Fibroblast of mammary gland (primary cell): ENCODE data around the gene GRB7.
"Not testable (repeated sequence)": the region's sequence is repeated elsewhere in the genome, so short reads cannot be mapped to it uniquely, and the experiment has no call there.

Experiments
- DNase-seq: peaks from one replicate; pipeline ENCODE4 v3.0.0-alpha.2; 2010; ENCODE audit warnings: low read depth
- H3K4me3 ChIP-seq: 2 replicates; pipeline ENCODE4 v1.5.1; 2011; ENCODE audit warnings: low read depth, mild to moderate bottlenecking, low read length, moderate library complexity; ENCODE audit not compliant: control insufficient read depth
- TF ChIP-seq, protein P1 (sequence below): conservative IDR thresholded peaks from 2 replicates; pipeline ENCODE4 v1.5.1; 2011; ENCODE audit warnings: low read depth, low read length, inconsistent platforms; ENCODE audit not compliant: control insufficient read depth, insufficient read depth

The GRB7 gene

DNA sequence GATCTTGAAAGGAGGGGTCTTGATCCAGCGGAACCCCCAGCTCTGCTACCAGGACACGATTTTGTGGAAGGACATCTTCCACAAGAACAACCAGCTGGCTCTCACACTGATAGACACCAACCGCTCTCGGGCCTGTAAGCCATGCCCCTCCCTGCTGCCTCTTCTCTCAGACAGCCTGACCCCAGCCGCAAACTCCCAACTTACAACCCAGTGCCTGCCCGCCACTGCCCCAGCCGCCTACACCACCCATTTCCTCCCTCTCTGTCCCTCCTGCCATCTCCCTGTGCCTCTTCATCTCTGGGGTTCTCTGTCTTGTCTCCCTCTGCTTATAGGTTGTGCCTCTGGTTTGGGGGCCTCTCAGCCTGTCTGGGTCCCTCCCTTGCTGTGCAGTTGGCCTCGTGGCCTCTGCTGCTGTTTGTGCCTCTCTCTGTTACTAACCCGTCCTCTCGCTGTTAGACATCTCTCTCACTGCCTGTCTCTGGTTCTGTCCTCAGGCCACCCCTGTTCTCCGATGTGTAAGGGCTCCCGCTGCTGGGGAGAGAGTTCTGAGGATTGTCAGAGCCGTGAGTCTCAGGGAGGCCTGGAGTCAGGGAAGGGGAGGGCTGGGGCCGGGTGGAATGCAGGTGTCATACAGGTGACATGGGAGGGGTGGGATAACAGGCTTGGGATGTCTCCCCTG lies 28.3 kb upstream of the GRB7 start:
- H3K4me3 ChIP-seq = no peak overlapping the region
- TF ChIP-seq, protein P1, sequence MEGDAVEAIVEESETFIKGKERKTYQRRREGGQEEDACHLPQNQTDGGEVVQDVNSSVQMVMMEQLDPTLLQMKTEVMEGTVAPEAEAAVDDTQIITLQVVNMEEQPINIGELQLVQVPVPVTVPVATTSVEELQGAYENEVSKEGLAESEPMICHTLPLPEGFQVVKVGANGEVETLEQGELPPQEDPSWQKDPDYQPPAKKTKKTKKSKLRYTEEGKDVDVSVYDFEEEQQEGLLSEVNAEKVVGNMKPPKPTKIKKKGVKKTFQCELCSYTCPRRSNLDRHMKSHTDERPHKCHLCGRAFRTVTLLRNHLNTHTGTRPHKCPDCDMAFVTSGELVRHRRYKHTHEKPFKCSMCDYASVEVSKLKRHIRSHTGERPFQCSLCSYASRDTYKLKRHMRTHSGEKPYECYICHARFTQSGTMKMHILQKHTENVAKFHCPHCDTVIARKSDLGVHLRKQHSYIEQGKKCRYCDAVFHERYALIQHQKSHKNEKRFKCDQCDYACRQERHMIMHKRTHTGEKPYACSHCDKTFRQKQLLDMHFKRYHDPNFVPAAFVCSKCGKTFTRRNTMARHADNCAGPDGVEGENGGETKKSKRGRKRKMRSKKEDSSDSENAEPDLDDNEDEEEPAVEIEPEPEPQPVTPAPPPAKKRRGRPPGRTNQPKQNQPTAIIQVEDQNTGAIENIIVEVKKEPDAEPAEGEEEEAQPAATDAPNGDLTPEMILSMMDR = no peak
- DNase-seq = no peak

GRCh38 chr17:39709998-39710964 lies 27.5 kb upstream of the GRB7 start:
- no peak overlapping the region for H3K4me3 ChIP-seq
- TF ChIP-seq, protein P1 = no peak
- no peak for DNase-seq

GRCh38 chr17:39711071-39711470 lies 26.7 kb upstream of the GRB7 start:
- not testable (repeated sequence) for H3K4me3 ChIP-seq, DNase-seq

DNA sequence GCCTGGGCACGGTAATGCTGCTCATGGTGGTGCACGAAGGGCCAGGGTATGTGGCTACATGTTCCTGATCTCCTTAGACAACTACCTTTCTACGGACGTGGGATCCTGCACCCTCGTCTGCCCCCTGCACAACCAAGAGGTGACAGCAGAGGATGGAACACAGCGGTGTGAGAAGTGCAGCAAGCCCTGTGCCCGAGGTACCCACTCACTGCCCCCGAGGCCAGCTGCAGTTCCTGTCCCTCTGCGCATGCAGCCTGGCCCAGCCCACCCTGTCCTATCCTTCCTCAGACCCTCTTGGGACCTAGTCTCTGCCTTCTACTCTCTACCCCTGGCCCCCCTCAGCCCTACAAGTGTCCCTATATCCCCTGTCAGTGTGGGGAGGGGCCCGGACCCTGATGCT lies 25.9 kb upstream of the GRB7 start:
- TF ChIP-seq, protein P1 = no peak
- no peak overlapping the region for H3K4me3 ChIP-seq
- no peak for DNase-seq

DNA sequence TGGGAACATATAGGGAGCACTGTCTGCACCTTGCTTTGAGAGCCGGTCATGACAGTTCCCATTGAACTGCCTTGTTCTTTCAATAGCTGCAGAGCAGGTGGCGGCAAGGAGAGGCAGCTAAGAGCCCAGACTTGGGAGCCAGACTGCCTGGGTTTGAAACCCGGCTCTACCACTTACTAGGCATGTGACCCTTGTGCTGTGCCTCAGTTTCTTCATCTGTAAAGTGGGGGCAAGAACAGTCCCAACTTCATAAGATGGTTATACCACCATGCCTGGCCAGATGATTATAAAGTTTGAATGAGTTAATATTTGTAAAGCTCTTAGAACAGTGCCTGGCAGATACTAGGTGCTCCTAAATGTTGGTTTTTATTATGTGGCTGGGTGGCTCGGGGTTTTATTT lies 23.5 kb upstream of the GRB7 start:
- no peak for DNase-seq
- no peak overlapping the region for H3K4me3 ChIP-seq

DNA sequence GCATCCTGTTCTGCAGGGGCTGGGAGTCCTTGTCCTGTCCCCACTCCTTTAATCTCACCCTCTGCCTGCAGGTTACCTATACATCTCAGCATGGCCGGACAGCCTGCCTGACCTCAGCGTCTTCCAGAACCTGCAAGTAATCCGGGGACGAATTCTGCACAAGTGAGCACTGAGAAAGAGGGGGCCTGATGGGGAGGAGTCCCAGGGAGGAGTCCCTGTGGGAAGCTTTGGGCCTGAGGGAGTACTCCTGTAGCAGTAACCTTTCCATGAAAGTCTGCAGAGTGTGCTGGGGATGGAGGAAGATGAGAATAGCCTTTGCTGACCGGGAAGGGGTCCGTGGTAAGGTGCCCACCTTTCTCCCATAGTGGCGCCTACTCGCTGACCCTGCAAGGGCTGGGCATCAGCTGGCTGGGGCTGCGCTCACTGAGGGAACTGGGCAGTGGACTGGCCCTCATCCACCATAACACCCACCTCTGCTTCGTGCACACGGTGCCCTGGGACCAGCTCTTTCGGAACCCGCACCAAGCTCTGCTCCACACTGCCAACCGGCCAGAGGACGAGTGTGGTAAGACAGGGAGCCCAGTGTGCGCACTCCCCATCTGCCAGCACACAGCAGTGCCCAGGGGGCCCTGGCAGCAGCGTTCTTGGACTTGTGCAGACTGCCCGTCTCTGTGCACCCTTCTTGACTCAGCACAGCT lies 22.2 kb upstream of the GRB7 start:
- DNase-seq = no peak
- TF ChIP-seq, protein P1 = no peak
- no peak overlapping the region for H3K4me3 ChIP-seq

More for the DNA sequence above, 23.5 kb upstream of the GRB7 start:
- TF ChIP-seq, protein P1 = no peak
